Pancreas (tissue), 10 donors: ENCODE measurements around the gene SLC12A8. TPM values are rescaled to one million over a fixed set of nuclear protein-coding genes. Genes with fewer than 3 reads are reported as not detected.

Experiments
- ATAC-seq, 4 donors: fragments of 200-7000 bp; cut with Tn5 transposase; one replicate each; pipeline versions ENCODE4 v1.8.0 to v1.9.1; 2020; ENCODE audit warnings: mild to moderate bottlenecking in 4 of 4, moderate library complexity in 4 of 4
- DNase-seq, 6 donors: peaks; one replicate each; pipeline ENCODE4 v3.0.0-alpha.2; 2020
- FAIRE-seq: peaks from 2 replicates; lab custom pipeline; 2012; peaks lifted over from hg19 to GRCh38; lab: Jason Lieb, UNC
- H3K27ac ChIP-seq, 4 donors: fragments of 200-600 bp; sonication (generic); 1 replicate in 3 of 4; 2 replicates in 1 of 4; pipeline versions ENCODE4 v1.5.0 to v1.8.0; 2020
- H3K27me3 ChIP-seq, 4 donors: fragments of 200-600 bp; one replicate each; pipeline ENCODE4 v1.8.0; 2021
- H3K36me3 ChIP-seq, 3 donors: fragments of 200-600 bp; sonication (generic) in 1 of 3; one replicate each; pipeline versions ENCODE4 v1.5.0 to v1.8.0; 2020 to 2021
- H3K4me1 ChIP-seq, 3 donors: fragments of 200-600 bp; one replicate each; pipeline ENCODE4 v1.8.0; 2021
- H3K4me3 ChIP-seq, 4 donors: fragments of 200-600 bp; sonication (generic) in 2 of 4; one replicate each; pipeline versions ENCODE4 v1.5.0 to v1.8.0; 2020 to 2021
- H3K9me3 ChIP-seq, 4 donors: fragments of 200-600 bp; one replicate each; pipeline ENCODE4 v1.8.0; 2021
- WGBS, 2 donors: extraction: QIAGEN DNeasy Blood & Tissue Kit; methylation state at CpG; one replicate each; pipeline ENCODE4 v1.1.7; 2013; 5-methylcytosine and 5-hydroxymethylcytosine counted together
- intact Hi-C, 3 donors: fragments of 100-400 bp; cut with DNase I; formaldehyde crosslinking; loops; one replicate each; pipeline versions ENCODE4 v1.11.1 to v1.14.2; 2022
- polyA plus RNA-seq, 2 donors: library from polyadenylated mRNA; stranded (reverse); fragments of 200-250 nt; gene quantifications; one replicate each; pipeline ENCODE4 v1.2.3, GENCODE V29; 2013
- total RNA-seq, 6 donors: library from RNA; stranded (reverse); fragmentation: NEBNext Ultra II Directional in 4 of 6; extraction: Animal tissue kit (Norgen Biotek cat#: 25700) in 4 of 6; gene quantifications; one replicate each; pipeline versions ENCODE4 v1.2.1 to v1.2.4, GENCODE V29; 2021 to 2023
- TF ChIP-seq, protein P1 (sequence below), 4 donors: fragments of 200-600 bp; sonication (generic) in 3 of 4; IDR thresholded peaks; one replicate each; pipeline versions ENCODE4 v1.5.0 to v1.8.0; 2021; ENCODE audit warnings: antibody characterized with exemption in 4 of 4
- donor health status: healthy with polysubstance abuse.
- donor health status: DM: no; HTN: no; CAD: no; lungs with moderate emphysema.
- donor health status: DM: no; HTN: no; CAD: no.
- donor health status: control.
- donor health status: control.
- donor health status: Bipolar disorder and iron deficiency.
- donor health status: DM: yes; HTN: yes; CAD: no.
- donor health status: DM: no; HTN: no; CAD: no.
- donor health status: DM: no; HTN: no; CAD: no.
- donor health status: DM: yes; HTN: yes; CAD: no.

SLC12A8 gene
- total and polyA plus RNA-seq, 8 donors, result 6.6 to 16.2 (median 12.5) TPM

DNA sequence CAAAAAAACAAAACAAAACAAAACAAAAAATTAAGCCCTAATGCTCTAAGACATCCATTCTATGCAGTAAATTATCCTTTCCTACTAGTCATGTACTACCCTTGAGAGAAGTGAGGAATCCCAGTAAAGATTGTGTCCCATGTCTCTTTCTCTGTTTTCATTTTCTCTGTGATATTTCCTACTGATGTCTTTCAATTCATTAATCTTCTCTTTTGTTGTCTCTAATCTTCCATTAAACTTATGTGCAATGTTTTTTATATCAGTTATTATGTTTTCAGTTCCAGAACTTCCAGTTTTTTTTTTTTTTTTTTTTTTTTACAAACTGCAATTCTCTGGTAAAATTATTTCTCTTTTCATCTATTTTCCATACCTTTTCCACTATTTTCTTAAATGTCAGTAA is 44.1 kb upstream of the SLC12A8 start:
- no peaks in the 10 kb centered on the region for H3K27me3 ChIP-seq
- FAIRE-seq (no peak), ATAC-seq (no peak)

DNA sequence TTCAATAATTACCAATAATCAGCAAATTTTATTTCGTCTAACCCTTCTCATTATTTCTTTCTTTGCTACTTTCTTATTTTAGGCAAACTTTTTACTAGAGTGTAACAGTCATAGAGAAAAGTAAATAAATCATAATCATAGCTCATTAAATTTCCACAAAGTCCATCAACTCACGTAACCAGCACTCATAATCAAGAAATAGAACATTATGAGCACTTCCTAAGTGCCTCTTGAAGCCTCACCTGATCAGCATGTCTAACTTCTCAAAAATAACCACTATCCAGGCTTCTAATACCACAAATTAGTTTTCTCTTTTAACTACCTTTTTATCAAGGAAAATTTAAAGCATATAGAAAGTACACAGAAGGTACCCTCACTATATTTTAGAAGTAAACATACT is 38.4 kb upstream of the SLC12A8 start:
- DNase-seq, result no peak
- FAIRE-seq, result no peak
- 92 to 95% methylated on average over 2 of the region's 2 CpGs for WGBS, 2 donors

More for the DNA sequence above, 44.1 kb upstream of the SLC12A8 start:
- no peaks in the 10 kb centered on the region for H3K36me3 ChIP-seq
- intact Hi-C loops, result no loop called here
- H3K4me1 ChIP-seq, result no peaks in the 10 kb centered on the region
- H3K27ac ChIP-seq, result no peak overlapping the region
- no peak overlapping the region for H3K4me3 ChIP-seq
- H3K9me3 ChIP-seq, result no peaks in the 10 kb centered on the region
- TF ChIP-seq, protein P1, sequence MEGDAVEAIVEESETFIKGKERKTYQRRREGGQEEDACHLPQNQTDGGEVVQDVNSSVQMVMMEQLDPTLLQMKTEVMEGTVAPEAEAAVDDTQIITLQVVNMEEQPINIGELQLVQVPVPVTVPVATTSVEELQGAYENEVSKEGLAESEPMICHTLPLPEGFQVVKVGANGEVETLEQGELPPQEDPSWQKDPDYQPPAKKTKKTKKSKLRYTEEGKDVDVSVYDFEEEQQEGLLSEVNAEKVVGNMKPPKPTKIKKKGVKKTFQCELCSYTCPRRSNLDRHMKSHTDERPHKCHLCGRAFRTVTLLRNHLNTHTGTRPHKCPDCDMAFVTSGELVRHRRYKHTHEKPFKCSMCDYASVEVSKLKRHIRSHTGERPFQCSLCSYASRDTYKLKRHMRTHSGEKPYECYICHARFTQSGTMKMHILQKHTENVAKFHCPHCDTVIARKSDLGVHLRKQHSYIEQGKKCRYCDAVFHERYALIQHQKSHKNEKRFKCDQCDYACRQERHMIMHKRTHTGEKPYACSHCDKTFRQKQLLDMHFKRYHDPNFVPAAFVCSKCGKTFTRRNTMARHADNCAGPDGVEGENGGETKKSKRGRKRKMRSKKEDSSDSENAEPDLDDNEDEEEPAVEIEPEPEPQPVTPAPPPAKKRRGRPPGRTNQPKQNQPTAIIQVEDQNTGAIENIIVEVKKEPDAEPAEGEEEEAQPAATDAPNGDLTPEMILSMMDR (IDR thresholded peaks at IDR 0.05), result no peak
- no peak for DNase-seq

DNA sequence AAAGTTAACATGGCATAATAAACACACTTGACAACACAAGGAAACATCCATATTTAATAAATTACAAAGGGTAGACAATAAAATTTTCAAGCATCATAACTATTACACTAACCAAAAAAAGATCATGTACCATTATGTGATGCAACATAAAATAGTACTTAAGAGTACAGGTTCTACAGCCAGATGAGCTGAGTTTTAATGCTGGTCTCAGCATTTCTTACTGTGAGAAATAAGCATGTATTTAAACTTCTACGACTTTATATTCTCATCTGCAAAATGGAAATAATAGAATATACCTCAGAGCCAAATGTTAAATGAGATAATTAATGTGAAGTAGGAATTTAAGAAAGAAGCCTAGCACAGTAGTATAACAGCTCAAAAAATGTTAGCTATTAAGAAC is 33.7 kb upstream of the SLC12A8 start:
- DNase-seq, result no peak
- intact Hi-C loops, result no loop called here
- no peaks in the 10 kb centered on the region for H3K4me1 ChIP-seq
- WGBS, 2 donors, result 88 to 93% methylated on average over 1 of the region's 1 CpG
- TF ChIP-seq, protein P1 (IDR thresholded peaks at IDR 0.05), result no peak
- FAIRE-seq, result no peak
- H3K4me3 ChIP-seq, result no peak overlapping the region
- H3K9me3 ChIP-seq, result no peaks in the 10 kb centered on the region
- H3K27me3 ChIP-seq, result no peaks in the 10 kb centered on the region
- no peak for ATAC-seq
- H3K27ac ChIP-seq, result no peak overlapping the region
- no peaks in the 10 kb centered on the region for H3K36me3 ChIP-seq

More for the DNA sequence above, 38.4 kb upstream of the SLC12A8 start:
- no peak overlapping the region for H3K4me3 ChIP-seq
- no peaks in the 10 kb centered on the region for H3K9me3 ChIP-seq
- TF ChIP-seq, protein P1 (IDR thresholded peaks at IDR 0.05), result no peak
- H3K4me1 ChIP-seq, result no peaks in the 10 kb centered on the region
- no peak for ATAC-seq
- no peaks in the 10 kb centered on the region for H3K36me3 ChIP-seq
- no peak overlapping the region for H3K27ac ChIP-seq
- no peaks in the 10 kb centered on the region for H3K27me3 ChIP-seq
- intact Hi-C loops, result no loop called here

GRCh38 chr3:125245521-125245920 is 33.0 kb upstream of the SLC12A8 start:
- no peak overlapping the region for H3K27ac ChIP-seq
- no peaks in the 10 kb centered on the region for H3K36me3 ChIP-seq
- no peak overlapping the region for H3K4me3 ChIP-seq
- TF ChIP-seq, protein P1 (IDR thresholded peaks at IDR 0.05), result no peak
- no peaks in the 10 kb centered on the region for H3K9me3 ChIP-seq
- intact Hi-C loops, result no loop called here
- ATAC-seq, result no peak
- no peaks in the 10 kb centered on the region for H3K4me1 ChIP-seq
- no peak for FAIRE-seq
- no peak for DNase-seq
- H3K27me3 ChIP-seq, result no peaks in the 10 kb centered on the region

DNA sequence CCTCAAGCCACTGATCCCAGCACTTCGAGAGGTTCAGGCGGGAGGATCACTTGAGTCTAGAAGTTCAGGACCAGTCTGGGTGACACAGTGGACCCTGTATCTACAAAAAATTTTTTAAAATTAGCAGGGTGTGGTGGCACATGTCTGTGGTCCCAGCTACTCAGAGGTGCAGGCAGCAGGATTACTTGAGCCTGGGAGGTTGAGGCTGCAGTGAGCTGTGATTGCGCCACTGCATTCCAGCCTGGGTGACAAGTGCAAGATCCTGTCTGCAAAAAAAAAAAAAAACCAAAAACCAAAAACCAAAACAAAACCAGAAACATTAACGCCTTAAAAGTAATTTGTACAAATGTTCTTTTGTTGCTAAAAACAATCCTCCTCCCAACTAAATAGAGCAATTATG is 27.9 kb upstream of the SLC12A8 start:
- H3K27ac ChIP-seq, result no peak overlapping the region
- H3K9me3 ChIP-seq, result no peaks in the 10 kb centered on the region
- no peak for ATAC-seq
- H3K36me3 ChIP-seq, result no peaks in the 10 kb centered on the region
- intact Hi-C loops, result no loop called here
- DNase-seq, result no peak
- no peaks in the 10 kb centered on the region for H3K4me1 ChIP-seq
- no peak for FAIRE-seq
- no peaks in the 10 kb centered on the region for H3K27me3 ChIP-seq
- H3K4me3 ChIP-seq, result no peak overlapping the region
- TF ChIP-seq, protein P1 (IDR thresholded peaks at IDR 0.05), result no peak
- 64% methylated on average over 4 of the region's 4 CpGs for WGBS, 2 donors
